Uterus (tissue), 2 donors: Measurements from ENCODE around the gene IFNA16.
"Not testable (repeated sequence)": the region's sequence is repeated elsewhere in the genome, so short reads cannot be mapped to it uniquely, and the experiment has no call there.

Experiments used
- POLR2A ChIP-seq, 2 donors: fragments of 450-650 bp; IDR thresholded peaks; one replicate each; pipeline ENCODE4 v1.6.1; 2016; ENCODE audit warnings: antibody characterized with exemption in 2 of 2, mild to moderate bottlenecking in 1 of 2, moderate library complexity in 1 of 2
- TF ChIP-seq, protein P1 (sequence below), 4 experiments: fragments of 200-600 bp in 2 of 4; fragments of 450-650 bp in 2 of 4; sonication (generic) in 2 of 4; IDR thresholded peaks; one replicate each; pipeline ENCODE4 v1.5.1; 2016 to 2019; ENCODE audit warnings: antibody characterized with exemption in 4 of 4, mild to moderate bottlenecking in 2 of 4, moderate library complexity in 1 of 4

DNA sequence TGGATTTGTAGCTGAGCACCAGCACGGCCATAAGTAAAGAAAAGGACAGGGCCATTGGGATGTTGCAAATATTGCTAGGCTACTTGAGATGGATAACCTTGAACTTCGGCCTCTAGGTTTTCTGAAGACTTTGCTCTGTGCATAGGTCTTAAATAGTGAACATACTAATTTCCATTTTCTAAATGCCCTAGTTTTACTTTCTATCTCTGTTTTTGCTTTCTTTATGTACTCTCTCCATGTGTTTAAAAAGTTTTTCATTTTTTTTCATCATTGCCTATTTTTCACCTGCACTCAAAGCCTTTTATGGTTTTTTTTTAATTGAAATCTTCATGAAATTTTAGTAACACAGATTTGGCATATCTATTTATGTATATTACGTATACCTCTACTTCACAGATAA, 10.1 kb downstream of the IFNA16 start, which contains the start of gene IFNA10:
- not testable (repeated sequence) for TF ChIP-seq POLR2A (IDR thresholded peaks at IDR 0.05)
- TF ChIP-seq, protein P1, sequence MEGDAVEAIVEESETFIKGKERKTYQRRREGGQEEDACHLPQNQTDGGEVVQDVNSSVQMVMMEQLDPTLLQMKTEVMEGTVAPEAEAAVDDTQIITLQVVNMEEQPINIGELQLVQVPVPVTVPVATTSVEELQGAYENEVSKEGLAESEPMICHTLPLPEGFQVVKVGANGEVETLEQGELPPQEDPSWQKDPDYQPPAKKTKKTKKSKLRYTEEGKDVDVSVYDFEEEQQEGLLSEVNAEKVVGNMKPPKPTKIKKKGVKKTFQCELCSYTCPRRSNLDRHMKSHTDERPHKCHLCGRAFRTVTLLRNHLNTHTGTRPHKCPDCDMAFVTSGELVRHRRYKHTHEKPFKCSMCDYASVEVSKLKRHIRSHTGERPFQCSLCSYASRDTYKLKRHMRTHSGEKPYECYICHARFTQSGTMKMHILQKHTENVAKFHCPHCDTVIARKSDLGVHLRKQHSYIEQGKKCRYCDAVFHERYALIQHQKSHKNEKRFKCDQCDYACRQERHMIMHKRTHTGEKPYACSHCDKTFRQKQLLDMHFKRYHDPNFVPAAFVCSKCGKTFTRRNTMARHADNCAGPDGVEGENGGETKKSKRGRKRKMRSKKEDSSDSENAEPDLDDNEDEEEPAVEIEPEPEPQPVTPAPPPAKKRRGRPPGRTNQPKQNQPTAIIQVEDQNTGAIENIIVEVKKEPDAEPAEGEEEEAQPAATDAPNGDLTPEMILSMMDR (IDR thresholded peaks at IDR 0.05): not testable (repeated sequence)
